Activated naive CD8-positive, alpha-beta T cell treated with anti-CD3 and anti-CD28 coated beads, Interleukin-2, amount 10 ng/mL, durations not matched to agents 7 days and 5 days (primary cell): Measurements from ENCODE around the gene AKAP6. TPM values are rescaled to one million over a fixed set of nuclear protein-coding genes. Genes with fewer than 3 reads are reported as not detected.
"Not testable (repeated sequence)": the region's sequence is repeated elsewhere in the genome, so short reads cannot be mapped to it uniquely, and the experiment has no call there.

Experiments
- ATAC-seq: fragments of 150-1000 bp; cut with Tn5 transposase; one replicate; pipeline ENCODE4 v1.10.0; 2021; ENCODE audit warnings: low read depth, moderate library complexity
- POLR2A ChIA-PET: fragments of 350-600 bp; sonication (Branson Sonifier 250); formaldehyde crosslinking; loops from one replicate; lab custom pipeline; 2021; ENCODE audit warnings: antibody characterized with exemption; lab: Charles Lee
- DNase-seq: peaks from one replicate; pipeline ENCODE4 v3.0.0; 2021
- H3K27ac Mint-ChIP-seq: one replicate; pipeline ENCODE4 v1.8.0; 2022; ENCODE audit warnings: mild to moderate bottlenecking, mixed read lengths
- H3K27me3 Mint-ChIP-seq: one replicate; pipeline ENCODE4 v1.8.0; 2022; ENCODE audit warnings: mild to moderate bottlenecking, moderate library complexity, mixed read lengths
- H3K36me3 Mint-ChIP-seq: one replicate; pipeline ENCODE4 v1.8.0; 2021; ENCODE audit warnings: mild to moderate bottlenecking, mixed read lengths
- H3K4me1 Mint-ChIP-seq: one replicate; pipeline ENCODE4 v1.8.0; 2021; ENCODE audit warnings: mixed read lengths
- H3K4me3 Mint-ChIP-seq: one replicate; pipeline ENCODE4 v1.8.0; 2022; ENCODE audit warnings: mild to moderate bottlenecking, moderate library complexity, mixed read lengths
- H3K9me3 Mint-ChIP-seq: one replicate; pipeline ENCODE4 v1.8.0; 2021; ENCODE audit warnings: mixed read lengths
- total RNA-seq, 2 experiments: library from RNA; stranded (reverse); gene quantifications; one replicate each; pipeline ENCODE4 v1.2.3, GENCODE V29; 2021

Gene AKAP6
- total RNA-seq, 2 experiments from 2014 or later, result 1.00 to 1.8 TPM

DNA sequence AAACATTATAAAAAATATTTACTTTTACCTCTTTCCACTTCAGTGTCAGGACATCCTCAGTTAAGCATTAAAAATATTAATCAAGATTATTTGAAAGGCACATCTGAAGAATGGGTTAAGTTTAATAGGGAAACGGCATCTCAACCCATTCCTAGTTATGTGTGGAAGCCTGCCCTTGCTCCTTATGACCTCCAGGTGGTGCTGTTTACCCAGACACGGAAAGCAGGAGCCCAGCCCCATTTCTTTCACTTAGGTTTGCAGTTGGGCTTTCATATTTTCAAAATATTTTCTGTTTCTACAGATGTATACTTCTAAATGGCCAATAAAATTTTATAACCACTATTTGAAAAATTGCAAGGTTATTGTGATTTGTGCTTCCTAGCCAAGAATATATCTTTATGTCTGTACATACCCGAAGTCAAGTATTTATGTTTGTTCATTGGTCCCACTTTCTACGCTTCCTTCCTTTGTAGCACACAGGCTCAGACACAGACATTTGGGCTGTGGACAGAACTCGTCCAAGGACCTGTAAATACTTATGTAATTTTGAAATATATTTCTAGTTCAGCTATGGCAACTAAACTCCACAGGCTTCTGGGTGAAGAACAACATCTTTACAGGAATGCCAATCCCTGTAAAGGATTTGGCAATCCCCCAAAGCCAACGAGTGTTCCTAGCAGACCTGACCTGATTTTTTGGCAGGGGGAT lies 247.1 kb downstream of the AKAP6 start:
- POLR2A ChIA-PET, result no interaction called here
- H3K4me3 Mint-ChIP-seq, result no peak overlapping the region
- H3K27me3 Mint-ChIP-seq, result peaks cover 13% of the 10 kb centered on the region
- no peaks in the 10 kb centered on the region for H3K36me3 Mint-ChIP-seq
- H3K27ac Mint-ChIP-seq, result no peak overlapping the region
- ATAC-seq, result no peak
- H3K4me1 Mint-ChIP-seq, result no peaks in the 10 kb centered on the region
- no peak for DNase-seq
- H3K9me3 Mint-ChIP-seq, result no peaks in the 10 kb centered on the region

DNA sequence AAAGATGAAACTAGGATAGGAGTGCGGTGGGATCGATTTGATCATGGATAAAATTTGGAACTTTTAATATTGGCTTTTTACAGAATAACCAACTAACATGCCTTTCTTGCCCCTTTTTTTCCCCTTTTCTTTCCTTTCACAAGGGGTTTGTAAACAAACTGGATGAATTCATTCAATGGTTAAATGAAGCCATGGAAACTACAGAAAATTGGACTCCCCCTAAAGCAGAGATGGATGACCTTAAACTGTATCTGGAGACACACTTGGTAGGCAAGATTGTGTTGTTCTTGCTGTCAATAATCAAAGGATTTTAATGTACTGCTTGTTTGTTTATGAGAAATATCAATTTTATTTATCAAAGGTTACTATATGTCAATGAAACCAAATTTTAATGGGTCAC lies 247.9 kb downstream of the AKAP6 start:
- Mint-ChIP-seq H3K27ac (no peak overlapping the region), H3K27me3 (peaks cover 13% of the 10 kb centered on the region), H3K36me3 (no peaks in the 10 kb centered on the region), H3K4me1 (no peaks in the 10 kb centered on the region), H3K9me3 (no peaks in the 10 kb centered on the region), H3K4me3 (no peak overlapping the region)
- DNase-seq (no peak), ATAC-seq (no peak)
- POLR2A ChIA-PET, result no interaction called here

DNA sequence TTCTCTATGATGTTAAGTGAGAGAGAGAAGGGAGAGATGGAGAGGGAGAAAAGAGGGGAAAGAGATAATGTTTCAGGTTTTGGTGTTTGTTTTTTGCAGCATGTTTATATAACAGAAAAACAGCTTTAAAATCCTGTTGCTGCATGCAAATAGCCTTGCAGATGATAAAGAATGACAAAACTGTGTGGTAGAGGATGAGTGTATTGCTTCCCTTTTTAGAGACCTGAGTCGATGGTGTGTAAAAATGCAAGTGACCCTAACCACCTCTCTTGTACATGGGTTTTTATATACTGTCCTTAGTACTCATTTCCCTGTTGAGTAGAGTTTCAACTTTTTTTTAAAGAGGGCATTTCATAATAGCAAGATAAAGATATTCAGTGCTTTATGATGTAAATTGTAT lies 249.1 kb downstream of the AKAP6 start:
- no peak for ATAC-seq
- Mint-ChIP-seq H3K36me3 (no peaks in the 10 kb centered on the region), H3K4me1 (no peaks in the 10 kb centered on the region), H3K4me3 (no peak overlapping the region), H3K27me3 (peaks cover 9% of the 10 kb centered on the region), H3K27ac (no peak overlapping the region), H3K9me3 (no peaks in the 10 kb centered on the region)
- POLR2A ChIA-PET, result no interaction called here
- DNase-seq, result no peak

DNA sequence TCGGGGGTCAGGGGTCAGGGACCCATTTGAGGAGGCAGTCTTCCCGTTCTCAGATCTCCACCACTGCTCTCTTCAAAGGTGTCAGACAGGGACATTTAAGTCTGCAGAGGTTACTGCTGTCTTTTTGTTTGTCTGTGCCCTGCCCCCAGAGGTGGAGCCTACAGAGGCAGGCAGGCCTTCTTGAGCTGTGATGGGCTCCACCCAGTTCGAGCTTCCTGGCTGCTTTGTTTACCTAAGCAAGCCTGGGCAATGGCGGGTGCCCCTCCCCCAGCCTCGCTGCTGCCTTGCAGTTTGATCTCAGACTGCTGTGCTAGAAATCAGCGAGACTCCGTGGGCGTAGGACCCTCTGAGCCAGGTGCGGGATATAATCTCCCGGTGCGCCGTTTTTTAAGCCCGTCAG lies 254.3 kb downstream of the AKAP6 start:
- H3K27me3 Mint-ChIP-seq, ATAC-seq, POLR2A ChIA-PET, H3K4me3 Mint-ChIP-seq, H3K4me1 Mint-ChIP-seq, H3K9me3 Mint-ChIP-seq, H3K27ac Mint-ChIP-seq, H3K36me3 Mint-ChIP-seq, DNase-seq: not testable (repeated sequence)

DNA sequence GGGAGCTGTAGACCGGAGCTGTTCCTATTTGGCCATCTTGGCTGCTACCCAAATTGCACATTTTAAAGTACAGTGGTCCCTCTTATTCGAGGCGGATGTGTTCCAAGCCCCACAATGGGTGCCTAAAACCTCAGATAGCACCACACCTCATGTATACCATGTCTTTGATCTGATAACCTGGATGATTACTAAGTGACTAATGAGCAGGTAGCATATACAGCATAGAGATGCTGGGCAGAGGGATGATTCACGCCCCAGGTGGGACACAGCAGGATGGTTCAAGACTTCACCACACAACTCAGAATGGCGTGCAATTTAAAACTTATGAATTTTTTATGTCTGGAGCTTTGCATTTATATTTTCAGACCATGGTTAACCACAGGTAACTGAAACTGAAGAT lies 255.0 kb downstream of the AKAP6 start:
- H3K36me3 Mint-ChIP-seq, result no peaks in the 10 kb centered on the region
- no peak overlapping the region for H3K27ac Mint-ChIP-seq
- POLR2A ChIA-PET, result no interaction called here
- no peaks in the 10 kb centered on the region for H3K27me3 Mint-ChIP-seq
- H3K9me3 Mint-ChIP-seq, result no peaks in the 10 kb centered on the region
- H3K4me3 Mint-ChIP-seq, result no peak overlapping the region
- H3K4me1 Mint-ChIP-seq, result no peaks in the 10 kb centered on the region
- no peak for ATAC-seq
- no peak for DNase-seq

DNA sequence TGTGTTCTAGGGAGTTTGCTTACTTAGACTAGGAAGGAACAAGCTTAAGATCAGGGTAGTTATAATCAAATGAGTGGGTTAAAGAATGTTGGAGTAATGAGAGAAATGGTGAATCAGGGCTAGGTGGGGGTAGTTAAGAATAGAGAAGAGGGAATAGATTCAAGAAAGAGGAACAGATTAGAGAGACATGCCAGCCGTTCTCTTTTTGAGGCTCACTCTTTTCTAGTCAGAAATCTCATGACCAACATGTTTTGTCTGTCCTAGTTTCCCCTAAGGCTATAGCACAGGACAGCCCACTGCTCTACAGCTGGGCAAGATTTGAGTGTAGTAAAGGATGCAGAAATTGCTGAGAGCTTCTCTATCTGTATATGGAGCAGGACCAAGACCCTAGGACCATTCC lies 258.4 kb downstream of the AKAP6 start:
- no peak for DNase-seq
- H3K27me3 Mint-ChIP-seq, result no peaks in the 10 kb centered on the region
- H3K9me3 Mint-ChIP-seq, result no peaks in the 10 kb centered on the region
- no peak for ATAC-seq
- H3K4me3 Mint-ChIP-seq, result no peak overlapping the region
- H3K27ac Mint-ChIP-seq, result no peak overlapping the region
- no peaks in the 10 kb centered on the region for H3K4me1 Mint-ChIP-seq
- no peaks in the 10 kb centered on the region for H3K36me3 Mint-ChIP-seq
- POLR2A ChIA-PET, result no interaction called here

DNA sequence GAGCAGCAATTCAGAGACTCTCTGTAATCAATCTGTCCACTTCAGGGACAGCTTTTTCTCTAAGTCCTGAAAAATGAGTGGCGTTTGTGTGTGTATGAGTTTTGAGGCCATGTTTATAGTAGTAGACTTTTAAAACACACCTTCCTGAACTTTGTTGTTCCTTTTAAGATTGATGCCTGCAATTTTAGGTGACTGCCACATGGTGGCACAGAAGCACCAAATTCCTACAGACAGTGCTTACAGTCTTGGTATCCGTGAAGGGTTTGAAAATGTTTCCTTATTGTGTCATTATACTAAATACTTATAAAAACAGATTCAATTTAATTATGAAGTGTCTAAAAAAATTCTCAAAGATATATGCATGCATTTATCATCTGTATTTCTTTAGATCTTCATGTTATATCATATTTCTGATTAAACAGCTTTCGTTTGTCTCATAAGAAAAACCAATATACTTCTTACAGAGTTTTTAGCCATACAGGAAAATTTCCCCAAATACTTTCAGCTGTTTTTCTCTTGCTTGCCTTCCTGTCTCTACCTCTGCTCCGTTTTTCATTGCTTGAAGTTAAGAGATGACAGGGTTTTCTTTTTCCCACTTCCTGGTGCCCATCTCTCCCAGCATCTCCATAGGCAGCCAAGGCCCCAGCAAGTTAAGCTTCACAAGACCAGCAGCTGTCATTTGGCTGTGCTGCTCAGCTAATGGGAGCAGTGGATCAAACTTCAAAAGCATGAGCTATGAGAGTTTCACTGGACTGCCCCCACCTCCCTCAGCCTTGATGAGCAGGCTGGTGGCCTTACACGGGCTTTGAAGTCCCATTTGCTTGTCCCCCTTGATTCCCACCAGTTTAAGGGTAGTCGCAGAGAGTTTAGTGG lies 259.6 kb downstream of the AKAP6 start:
- no peak for ATAC-seq
- no peak for DNase-seq
- H3K9me3 Mint-ChIP-seq, result no peaks in the 10 kb centered on the region
- no peaks in the 10 kb centered on the region for H3K27me3 Mint-ChIP-seq
- POLR2A ChIA-PET, result interaction anchor here (0.5 kb wide), 1 partner anchor 1734 kb away, joined by 3 read pairs; no protein-coding TSS in a partner anchor
- H3K36me3 Mint-ChIP-seq, result no peaks in the 10 kb centered on the region
- no peak overlapping the region for H3K4me3 Mint-ChIP-seq
- no peaks in the 10 kb centered on the region for H3K4me1 Mint-ChIP-seq
- no peak overlapping the region for H3K27ac Mint-ChIP-seq

DNA sequence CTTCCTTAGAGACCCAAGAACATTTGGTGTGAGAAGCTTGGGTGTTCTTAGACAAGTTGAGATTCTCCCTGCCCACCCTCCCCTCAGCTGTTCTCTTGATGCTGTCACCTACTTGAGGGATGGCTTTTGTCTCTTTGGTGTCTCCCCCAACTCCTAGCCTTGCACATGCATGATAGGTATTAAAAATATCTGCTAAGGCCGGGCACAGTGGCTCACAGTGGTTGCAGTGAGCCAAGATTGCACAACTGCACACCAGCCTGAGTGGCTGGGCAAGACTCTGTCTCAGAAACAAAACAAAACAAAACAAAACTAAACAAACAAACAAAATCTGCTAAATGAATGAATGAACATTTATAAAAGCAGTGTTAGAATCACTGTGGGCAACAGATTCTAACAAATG lies 261.1 kb downstream of the AKAP6 start:
- H3K36me3 Mint-ChIP-seq, result no peaks in the 10 kb centered on the region
- no peaks in the 10 kb centered on the region for H3K9me3 Mint-ChIP-seq
- ATAC-seq (no peak), DNase-seq (no peak)
- H3K4me1 Mint-ChIP-seq, result no peaks in the 10 kb centered on the region
- H3K4me3 Mint-ChIP-seq, result no peak overlapping the region
- no peak overlapping the region for H3K27ac Mint-ChIP-seq
- no peaks in the 10 kb centered on the region for H3K27me3 Mint-ChIP-seq
- POLR2A ChIA-PET, result no interaction called here

DNA sequence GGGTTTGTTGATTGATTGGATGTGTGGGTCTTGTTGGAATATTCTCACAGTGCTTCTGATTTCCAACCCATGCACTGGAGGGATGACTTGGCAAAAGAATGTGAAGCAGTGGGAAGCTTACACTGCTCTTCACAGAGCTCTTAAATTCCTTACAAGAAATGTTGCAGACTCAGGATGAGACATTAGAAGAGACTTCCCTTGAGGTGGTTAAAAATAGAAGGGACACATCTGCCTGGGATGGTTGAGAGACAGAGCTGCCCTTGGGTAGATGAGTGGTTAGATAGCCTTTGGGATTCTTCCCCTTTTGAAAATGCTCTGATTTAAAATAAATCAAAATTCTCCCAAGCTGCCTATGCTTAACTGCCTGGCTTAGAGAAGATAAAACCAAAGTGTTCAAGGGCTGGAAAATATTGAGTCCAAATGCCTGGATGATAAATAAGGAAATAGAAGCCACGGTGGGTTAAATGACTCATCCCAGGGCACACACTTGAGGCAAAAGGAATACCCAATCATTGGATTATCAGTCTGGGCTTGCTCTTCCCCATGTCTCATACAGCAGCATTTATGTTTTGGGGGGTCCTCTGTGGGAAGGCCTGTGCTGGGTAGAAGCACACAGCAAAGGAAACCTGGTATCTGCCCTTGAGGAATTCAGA lies 264.3 kb downstream of the AKAP6 start:
- DNase-seq, result no peak
- ATAC-seq, result no peak
- Mint-ChIP-seq H3K27me3 (no peaks in the 10 kb centered on the region), H3K9me3 (no peaks in the 10 kb centered on the region), H3K27ac (no peak overlapping the region), H3K4me3 (no peak overlapping the region), H3K36me3 (no peaks in the 10 kb centered on the region), H3K4me1 (no peaks in the 10 kb centered on the region)
- POLR2A ChIA-PET, result no interaction called here

DNA sequence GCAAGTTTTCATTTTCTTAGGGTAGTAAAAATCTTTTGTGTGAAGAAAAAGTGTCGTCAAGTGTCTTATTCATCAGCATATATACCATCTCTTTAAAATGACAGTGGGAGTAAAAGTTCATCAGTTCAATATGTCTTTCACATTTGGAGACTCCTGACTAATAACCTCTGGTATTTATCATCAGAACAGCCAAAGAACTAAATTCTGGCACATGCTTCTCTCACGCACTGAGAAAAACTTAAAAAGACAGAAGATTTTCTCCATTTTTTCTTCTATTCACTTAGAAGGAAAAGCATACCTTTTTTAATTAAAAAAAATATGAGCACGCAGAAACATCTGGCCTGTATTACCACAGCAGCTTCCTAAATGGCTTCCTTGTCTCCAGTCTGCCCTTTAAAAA lies 265.7 kb downstream of the AKAP6 start:
- H3K36me3 Mint-ChIP-seq, result no peaks in the 10 kb centered on the region
- no peaks in the 10 kb centered on the region for H3K4me1 Mint-ChIP-seq
- DNase-seq, result no peak
- POLR2A ChIA-PET, result no interaction called here
- no peak for ATAC-seq
- no peaks in the 10 kb centered on the region for H3K27me3 Mint-ChIP-seq
- no peak overlapping the region for H3K27ac Mint-ChIP-seq
- H3K9me3 Mint-ChIP-seq, result no peaks in the 10 kb centered on the region
- H3K4me3 Mint-ChIP-seq, result no peak overlapping the region

DNA sequence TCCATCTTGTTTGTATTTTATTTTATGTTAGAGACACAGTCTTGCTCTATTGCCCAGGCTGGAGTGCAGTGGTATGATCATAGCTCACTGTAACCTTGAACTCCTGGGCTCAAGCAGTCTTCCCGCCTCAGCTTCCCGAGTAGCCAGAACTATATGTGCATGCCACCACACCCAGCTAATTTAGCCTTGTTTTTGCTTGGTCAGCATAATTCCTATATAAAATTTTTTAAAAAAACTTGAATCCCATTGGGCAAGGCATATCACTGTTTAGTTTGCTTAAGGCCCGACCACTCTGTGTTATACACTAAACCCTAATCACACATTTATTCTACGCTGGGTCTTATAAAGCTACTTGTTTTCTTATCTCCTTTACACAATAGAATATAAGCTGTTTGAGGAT lies 266.4 kb downstream of the AKAP6 start:
- H3K27me3 Mint-ChIP-seq, result no peaks in the 10 kb centered on the region
- POLR2A ChIA-PET, result no interaction called here
- no peak overlapping the region for H3K4me3 Mint-ChIP-seq
- no peak for ATAC-seq
- no peak overlapping the region for H3K27ac Mint-ChIP-seq
- H3K36me3 Mint-ChIP-seq, result no peaks in the 10 kb centered on the region
- no peaks in the 10 kb centered on the region for H3K4me1 Mint-ChIP-seq
- DNase-seq, result no peak
- no peaks in the 10 kb centered on the region for H3K9me3 Mint-ChIP-seq

DNA sequence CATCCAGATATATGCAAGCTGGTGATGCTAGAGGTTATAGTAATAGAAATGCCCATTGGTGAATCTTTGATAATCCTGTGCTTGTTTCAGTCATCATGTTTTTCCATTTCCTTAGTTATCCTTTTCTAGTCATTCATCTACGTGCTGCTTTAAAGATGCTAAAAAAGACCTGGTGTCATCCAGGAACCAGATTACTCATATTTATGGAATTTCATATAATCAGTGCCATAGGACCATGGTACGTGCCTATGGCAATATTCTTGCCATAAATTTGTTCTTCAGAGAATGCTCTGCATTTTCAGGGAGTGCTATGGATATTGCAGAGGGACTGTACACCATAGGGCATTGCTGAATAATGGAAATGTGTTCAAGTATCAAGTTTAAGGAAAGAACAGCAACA lies 267.3 kb downstream of the AKAP6 start:
- H3K9me3 Mint-ChIP-seq, result no peaks in the 10 kb centered on the region
- no peak overlapping the region for H3K27ac Mint-ChIP-seq
- ATAC-seq (no peak), DNase-seq (no peak)
- H3K4me3 Mint-ChIP-seq, result no peak overlapping the region
- H3K27me3 Mint-ChIP-seq, result no peaks in the 10 kb centered on the region
- no peaks in the 10 kb centered on the region for H3K36me3 Mint-ChIP-seq
- no peaks in the 10 kb centered on the region for H3K4me1 Mint-ChIP-seq
- POLR2A ChIA-PET, result no interaction called here

DNA sequence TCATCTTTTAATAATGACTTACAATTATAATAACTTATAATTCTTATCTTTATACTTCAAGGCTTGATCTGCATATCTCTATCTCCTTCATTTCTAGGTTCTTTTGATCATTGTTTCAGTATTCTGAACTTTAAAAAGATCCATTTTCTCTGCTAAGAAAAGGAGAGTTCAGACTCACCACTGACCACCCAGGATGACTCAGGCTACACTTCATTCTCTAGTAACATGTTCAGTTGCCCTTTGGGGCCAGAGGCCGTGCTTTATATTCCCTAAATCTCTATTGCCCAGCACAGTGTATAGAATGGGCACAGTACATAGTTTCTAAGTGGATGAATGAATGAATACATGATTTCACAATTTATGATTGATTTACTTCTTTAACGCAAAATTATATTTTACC lies 268.7 kb downstream of the AKAP6 start:
- POLR2A ChIA-PET, result no interaction called here
- Mint-ChIP-seq H3K27ac (no peak overlapping the region), H3K4me1 (no peaks in the 10 kb centered on the region)

DNA sequence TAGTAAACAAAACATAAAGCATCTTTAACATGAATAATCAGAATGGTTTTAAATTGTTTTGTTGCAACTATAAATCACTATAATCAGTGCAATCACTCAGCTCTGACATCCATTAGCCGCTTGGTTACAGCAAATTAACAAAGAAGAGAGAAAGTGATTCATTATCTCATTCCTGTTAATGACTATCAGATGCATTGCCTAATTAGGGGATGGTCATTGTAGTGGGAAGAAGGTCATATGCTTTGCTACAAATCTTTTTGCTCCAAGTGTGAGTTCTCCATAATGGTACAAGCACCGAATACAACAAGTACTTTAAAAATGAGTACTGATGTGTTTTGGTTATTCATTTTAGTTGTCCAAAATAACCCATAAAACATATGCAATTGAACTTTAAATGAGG lies 272.0 kb downstream of the AKAP6 start:
- DNase-seq (no peak), ATAC-seq (no peak)
- Mint-ChIP-seq H3K27ac (no peak overlapping the region), H3K9me3 (no peaks in the 10 kb centered on the region), H3K27me3 (no peaks in the 10 kb centered on the region), H3K4me3 (no peak overlapping the region), H3K36me3 (no peaks in the 10 kb centered on the region), H3K4me1 (no peaks in the 10 kb centered on the region)
- POLR2A ChIA-PET, result no interaction called here

More for the DNA sequence above, 268.7 kb downstream of the AKAP6 start:
- no peaks in the 10 kb centered on the region for H3K36me3 Mint-ChIP-seq
- H3K4me3 Mint-ChIP-seq, result no peak overlapping the region
- no peaks in the 10 kb centered on the region for H3K27me3 Mint-ChIP-seq
- no peaks in the 10 kb centered on the region for H3K9me3 Mint-ChIP-seq
- DNase-seq (no peak), ATAC-seq (no peak)
